ENCODE results near the gene CAMK2A.

GRCh38 chr5:150302301-150303069 is 12.9 kb upstream of the CAMK2A start, which contains the start of gene ARSI:
- TF ChIP-seq CTCF (IDR thresholded peaks at IDR 0.05): peak in 3 of 12 donors; percentile 25 to 33 (median 28)
- no peak for TF ChIP-seq POLR2A (IDR thresholded peaks at IDR 0.05)
